HS-27A (cell line): ENCODE measurements around the gene ROS1.
"Not testable (repeated sequence)": the region's sequence is repeated elsewhere in the genome, so short reads cannot be mapped to it uniquely, and the experiment has no call there.

Experiments used
- DNase-seq: peaks from one replicate; pipeline ENCODE4 v3.0.0-alpha.2; 2012; ENCODE audit warnings: low read depth, missing footprints

The ROS1 gene

GRCh38 chr6:117380298-117380697 is 45.4 kb downstream of the ROS1 start:
- no peak for DNase-seq

GRCh38 chr6:117375446-117375845 is 50.3 kb downstream of the ROS1 start:
- no peak for DNase-seq

- DNase-seq, result no peak
Measured at GRCh38 chr6:117373211-117373813, 52.4 kb downstream of the ROS1 start.

GRCh38 chr6:117372289-117372688 is 53.5 kb downstream of the ROS1 start:
- DNase-seq, result not testable (repeated sequence)

- no peak for DNase-seq
Measured at GRCh38 chr6:117371492-117371891, 54.2 kb downstream of the ROS1 start.

- DNase-seq, result no peak
Measured at GRCh38 chr6:117359581-117359980, 66.2 kb downstream of the ROS1 start.

GRCh38 chr6:117354671-117355070 is 71.1 kb downstream of the ROS1 start:
- no peak for DNase-seq

GRCh38 chr6:117352466-117353081 is 73.2 kb downstream of the ROS1 start:
- no peak for DNase-seq

GRCh38 chr6:117351521-117351920 is 74.2 kb downstream of the ROS1 start:
- no peak for DNase-seq

- DNase-seq, result no peak
Measured at GRCh38 chr6:117346142-117346930, 79.4 kb downstream of the ROS1 start.

GRCh38 chr6:117345292-117345610 is 80.5 kb downstream of the ROS1 start:
- DNase-seq, result no peak

GRCh38 chr6:117344444-117345291 is 81.1 kb downstream of the ROS1 start:
- DNase-seq, result no peak

GRCh38 chr6:117338567-117338966 is 87.2 kb downstream of the ROS1 start:
- DNase-seq, result no peak

- DNase-seq, result no peak
Measured at GRCh38 chr6:117329926-117330325, 95.8 kb downstream of the ROS1 start.

GRCh38 chr6:117328500-117328899 is 97.2 kb downstream of the ROS1 start:
- DNase-seq, result no peak

GRCh38 chr6:117328005-117328389 is 97.7 kb downstream of the ROS1 start:
- no peak for DNase-seq

GRCh38 chr6:117327149-117328004 is 98.4 kb downstream of the ROS1 start:
- DNase-seq, result no peak

GRCh38 chr6:117326396-117326795 is 99.3 kb downstream of the ROS1 start:
- DNase-seq, result no peak

- DNase-seq, result peak; percentile 23
Measured at GRCh38 chr6:117317261-117317660, 108.5 kb downstream of the ROS1 start.

- DNase-seq, result no peak
Measured at GRCh38 chr6:117311726-117312125, 114.0 kb downstream of the ROS1 start.

- DNase-seq, result no peak
Measured at GRCh38 chr6:117311310-117311709, 114.4 kb downstream of the ROS1 start.

- no peak for DNase-seq
Measured at GRCh38 chr6:117309611-117310010, 116.1 kb downstream of the ROS1 start.
